Right forelimb (tissue), 1 donor: ENCODE data around the gene MED14.

Experiments
- DNase-seq: peaks from one replicate; pipeline ENCODE4 v3.0.0-alpha.2; 2018

Gene MED14

GRCh38 chrX:40729598-40730584, 5.5 kb downstream of the MED14 start:
- no peak for DNase-seq

GRCh38 chrX:40727581-40728252, 7.6 kb downstream of the MED14 start:
- no peak for DNase-seq

GRCh38 chrX:40727093-40727492, 8.2 kb downstream of the MED14 start:
- no peak for DNase-seq

- DNase-seq = no peak
Measured at GRCh38 chrX:40722930-40723329, 12.4 kb downstream of the MED14 start.

GRCh38 chrX:40721489-40722106, 13.7 kb downstream of the MED14 start:
- DNase-seq = no peak

GRCh38 chrX:40720792-40721191, 14.6 kb downstream of the MED14 start:
- DNase-seq = no peak

DNA sequence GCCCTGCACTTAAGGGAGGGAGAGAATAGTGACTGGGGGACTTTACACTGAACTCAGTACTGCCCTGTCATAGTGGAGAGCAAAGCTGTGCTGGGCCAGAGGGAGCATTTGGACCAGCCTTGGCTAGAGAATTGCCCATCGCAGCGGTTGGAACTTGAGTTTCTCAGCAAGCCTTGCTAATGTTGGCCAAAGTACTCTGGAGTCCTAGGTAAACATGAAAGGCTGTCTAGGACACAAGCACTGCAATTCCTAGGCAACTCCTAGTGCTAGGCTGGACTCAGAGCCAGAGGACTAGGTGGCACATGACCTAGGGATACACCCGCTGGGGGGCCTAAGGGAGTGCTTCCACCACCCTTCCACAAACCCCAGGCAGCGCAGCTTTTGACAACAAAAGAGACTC, 15.0 kb downstream of the MED14 start:
- no peak for DNase-seq

GRCh38 chrX:40719731-40720130, 15.6 kb downstream of the MED14 start:
- DNase-seq = no peak

DNA sequence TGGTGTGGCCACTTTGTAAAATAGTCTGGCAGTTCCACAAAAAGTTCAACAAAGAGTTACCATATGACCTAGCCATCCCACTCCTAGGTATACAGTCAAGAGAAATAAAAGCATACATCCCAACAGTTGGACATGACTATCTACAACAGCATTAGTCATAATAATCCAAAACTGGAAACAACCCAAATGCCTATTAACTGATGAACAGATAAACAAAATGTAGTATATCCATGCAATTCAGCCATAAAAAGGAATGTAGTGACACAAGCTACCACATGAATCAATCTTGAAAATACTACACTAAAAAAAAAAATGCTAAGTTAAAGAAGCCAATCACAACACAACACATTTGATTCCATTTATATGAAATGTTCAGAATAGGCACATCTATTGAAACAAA, 16.1 kb downstream of the MED14 start:
- no peak for DNase-seq

DNA sequence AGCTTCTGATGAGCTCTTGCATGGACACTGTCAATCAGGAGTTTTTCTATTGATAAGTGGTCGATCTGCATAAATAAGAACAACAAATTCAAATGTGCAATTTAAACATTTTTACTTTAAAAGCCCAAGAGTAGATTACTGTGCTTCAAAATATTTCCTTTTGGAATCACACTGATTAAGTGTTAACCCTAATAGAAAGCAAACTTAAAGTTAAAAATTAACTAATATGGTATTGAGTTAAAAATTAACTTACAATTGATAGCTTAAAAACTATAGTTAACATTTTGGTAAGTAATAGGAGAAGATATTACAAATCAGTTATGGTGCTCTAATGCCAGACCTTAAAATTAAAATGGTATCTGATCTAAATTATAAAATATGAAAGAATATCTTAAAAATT, 25.9 kb downstream of the MED14 start:
- no peak for DNase-seq

DNA sequence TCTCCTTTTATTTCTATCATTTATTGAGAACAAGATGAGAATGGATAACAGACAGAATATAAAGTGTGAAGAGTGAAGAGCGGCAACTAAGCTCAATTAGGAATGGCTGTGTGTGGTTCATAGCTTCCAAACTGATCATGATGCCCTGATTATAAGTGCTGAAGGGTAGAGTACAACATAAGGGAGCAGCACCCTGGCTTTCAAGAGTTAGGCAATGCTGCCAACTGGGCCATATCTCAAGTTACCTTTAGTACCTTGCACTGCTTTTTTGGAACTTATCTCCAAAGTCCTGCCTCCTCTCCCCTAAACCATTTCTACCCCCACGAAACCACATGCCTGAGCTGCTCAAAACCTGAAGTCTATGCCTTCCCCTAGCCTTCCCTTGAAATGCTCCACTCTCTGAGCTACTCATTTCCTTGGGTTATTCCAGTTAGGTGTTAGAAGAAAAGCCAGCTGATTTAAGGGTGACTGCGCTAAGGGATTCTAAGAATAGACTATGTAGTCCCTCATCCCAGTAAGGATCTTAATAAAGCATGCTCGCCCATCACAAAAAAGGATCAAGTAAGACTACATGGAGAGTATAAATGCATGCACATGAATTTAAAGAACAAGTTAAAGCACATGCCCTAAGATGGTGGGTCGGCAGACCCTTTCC, 29.6 kb downstream of the MED14 start:
- no peak for DNase-seq

GRCh38 chrX:40700640-40701342, 34.6 kb downstream of the MED14 start:
- DNase-seq = no peak

DNA sequence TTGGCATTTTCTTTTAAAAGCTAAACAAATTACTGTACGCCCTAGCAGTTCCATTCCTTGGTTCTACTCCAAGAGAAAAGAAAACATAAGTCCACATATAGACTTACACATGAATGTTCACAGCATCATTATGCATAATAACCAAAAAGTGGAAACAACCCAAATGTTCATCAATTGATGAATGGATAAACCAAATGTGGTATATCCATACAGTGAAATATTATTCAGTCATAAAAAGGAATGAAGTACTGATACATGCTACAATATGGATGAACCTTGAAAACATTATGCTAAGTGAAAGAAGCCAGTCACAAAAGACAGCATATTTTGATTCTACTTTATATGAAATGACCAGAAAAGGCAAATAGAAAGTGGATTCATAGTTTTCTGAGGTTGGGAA, 36.5 kb downstream of the MED14 start:
- DNase-seq = no peak

DNA sequence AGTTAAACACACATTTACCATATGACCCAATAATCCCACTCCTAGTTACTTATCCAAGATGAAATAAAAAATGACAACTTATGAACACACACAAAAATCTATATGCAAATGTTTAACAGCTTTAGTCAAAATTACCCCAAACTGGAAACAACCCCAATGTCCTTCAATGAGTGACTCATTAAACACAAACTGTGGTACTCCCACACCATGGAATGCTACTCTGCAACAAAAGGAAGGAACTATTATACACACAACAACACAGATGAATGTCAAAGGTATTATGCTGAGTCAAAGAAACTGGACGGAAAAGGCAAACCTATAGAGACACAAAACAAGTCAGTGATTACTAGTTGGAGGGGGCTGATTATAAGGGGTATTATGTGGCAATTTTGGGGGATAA, 40.5 kb downstream of the MED14 start:
- DNase-seq = no peak

DNA sequence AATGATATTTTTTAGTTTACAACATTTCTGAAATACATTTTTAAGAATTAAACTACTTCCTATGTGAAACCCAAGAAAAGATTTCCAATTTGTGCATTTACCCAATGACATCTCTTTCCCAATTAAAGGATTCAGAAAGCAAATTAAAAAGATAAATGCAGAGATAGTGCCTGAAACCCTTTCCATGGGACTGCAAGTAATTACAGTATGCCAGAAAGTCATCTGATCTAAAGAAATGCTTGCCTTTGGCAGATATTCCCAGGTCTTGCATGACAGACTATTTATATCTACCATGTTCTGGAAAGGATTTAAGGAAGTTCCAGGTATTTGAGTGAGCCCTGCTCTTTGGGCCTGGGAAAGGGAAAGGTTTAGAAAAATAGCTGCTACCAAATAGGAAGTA, 46.4 kb downstream of the MED14 start:
- no peak for DNase-seq

- no peak for DNase-seq
Measured at GRCh38 chrX:40687169-40687568, 48.2 kb downstream of the MED14 start.

DNA sequence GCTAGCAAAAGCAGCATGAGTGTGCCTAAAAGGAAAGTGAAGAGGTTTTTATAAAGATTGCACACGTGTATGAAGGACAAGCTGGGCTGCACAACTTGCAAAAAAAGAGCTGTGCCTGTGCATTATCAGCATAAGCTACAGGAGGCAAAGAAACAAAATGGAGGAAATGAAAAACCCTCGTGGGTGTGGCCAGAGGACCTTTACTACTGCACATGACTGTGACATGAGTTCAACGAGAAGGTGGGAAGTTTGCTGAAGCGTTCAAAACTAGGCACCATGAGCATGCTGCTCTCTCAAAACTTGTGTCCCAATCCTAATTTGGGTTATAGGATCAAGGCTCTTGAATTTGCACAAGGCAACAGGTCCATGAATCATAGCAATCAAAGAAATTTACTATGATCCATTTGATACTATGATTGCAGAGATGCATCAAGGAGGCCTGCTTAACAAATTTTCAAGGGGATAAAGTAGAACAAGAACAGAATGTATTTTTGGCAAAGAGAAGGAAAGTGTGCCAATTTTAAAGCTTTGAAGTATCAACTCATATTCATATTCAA, 49.9 kb downstream of the MED14 start:
- DNase-seq = no peak

DNA sequence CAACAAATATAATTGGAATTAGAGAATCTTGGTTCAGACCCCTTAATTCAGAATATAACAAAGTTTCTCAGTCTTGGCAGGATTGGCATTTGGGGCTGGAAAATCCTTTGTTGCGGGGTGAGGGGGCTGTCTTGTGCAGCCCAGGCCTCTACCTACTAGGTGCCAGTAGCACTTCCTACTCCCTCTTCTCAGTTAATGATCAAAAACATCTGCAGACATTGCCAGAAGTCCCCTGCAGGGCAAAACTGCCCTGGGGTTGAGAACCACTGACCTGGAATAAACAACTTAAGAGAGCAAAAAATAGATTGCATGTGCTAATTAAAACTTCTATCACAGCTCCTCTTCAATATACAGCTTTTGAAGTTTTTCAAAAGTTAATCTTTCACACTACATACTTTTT, 51.2 kb downstream of the MED14 start:
- no peak for DNase-seq

DNA sequence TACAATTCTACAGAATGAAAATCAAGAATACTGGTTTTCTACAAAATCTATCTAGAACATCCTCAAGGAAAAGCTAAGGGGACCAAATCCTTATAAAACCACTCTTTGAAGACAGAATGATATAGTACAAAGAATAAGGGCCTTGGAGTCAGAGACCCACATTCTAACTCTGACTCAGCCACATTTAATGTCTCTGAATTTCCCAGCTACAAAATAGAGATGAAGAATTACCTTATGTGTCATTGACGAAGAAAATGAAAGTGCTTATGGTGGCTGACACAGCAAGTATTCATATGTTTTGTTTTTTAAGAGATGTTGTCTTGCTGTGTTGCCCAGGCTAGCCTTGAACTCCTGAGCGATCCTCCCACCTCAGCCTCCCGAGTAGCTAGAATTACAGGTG, 52.1 kb downstream of the MED14 start:
- no peak for DNase-seq

DNA sequence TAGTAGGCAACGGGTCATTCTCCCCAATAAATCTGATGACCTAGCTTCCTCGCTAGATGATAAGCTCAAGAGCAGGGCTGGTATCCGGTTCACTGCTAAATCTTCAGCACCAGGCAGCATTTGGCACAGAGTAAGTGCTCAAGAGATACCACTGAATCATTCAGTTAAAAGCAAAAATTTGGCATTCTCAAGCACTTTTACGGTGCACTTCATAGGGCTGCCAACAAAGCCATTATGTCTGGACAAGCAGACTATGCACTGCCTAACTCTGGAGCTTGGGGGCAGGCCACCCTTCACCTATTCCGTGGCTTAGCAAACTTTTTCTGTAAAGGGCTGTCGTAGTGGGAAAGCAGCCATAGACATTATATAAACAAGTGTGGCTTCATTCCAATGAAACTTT, 64.2 kb downstream of the MED14 start:
- DNase-seq = no peak

GRCh38 chrX:40663880-40664630, 71.3 kb downstream of the MED14 start:
- DNase-seq = no peak
